ENCODE data around the gene DNAH6. TPM values are rescaled to one million over a fixed set of nuclear protein-coding genes. Genes with fewer than 3 reads are reported as not detected.

Gene DNAH6
- total and polyA plus RNA-seq, 2 of the 13 experiments (the other 11 are each of a cell fraction or from before 2014, with no cell fraction given), result 0.01 TPM; not detected in 1

DNA sequence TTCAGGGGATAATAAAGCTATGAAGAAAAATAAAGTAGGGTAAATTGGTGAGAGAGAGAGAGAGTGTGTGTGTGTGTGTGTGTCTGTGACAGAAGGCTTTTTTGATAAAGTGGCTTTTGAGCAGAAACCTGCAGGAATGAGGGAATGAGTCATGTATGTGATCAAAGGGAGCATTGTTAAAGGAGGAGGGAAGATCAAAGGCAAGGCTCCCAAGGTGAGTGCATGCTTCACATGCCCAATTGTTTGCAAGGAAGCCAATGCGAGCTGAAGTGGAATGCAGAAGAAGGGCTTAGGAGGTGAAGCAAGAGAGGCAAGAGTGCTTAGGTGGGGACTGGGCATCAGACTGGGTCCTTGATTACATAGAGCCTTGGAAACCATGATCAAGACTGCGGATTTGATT, 96.8 kb downstream of the DNAH6 start (continued):
- TF ChIP-seq, protein P1, sequence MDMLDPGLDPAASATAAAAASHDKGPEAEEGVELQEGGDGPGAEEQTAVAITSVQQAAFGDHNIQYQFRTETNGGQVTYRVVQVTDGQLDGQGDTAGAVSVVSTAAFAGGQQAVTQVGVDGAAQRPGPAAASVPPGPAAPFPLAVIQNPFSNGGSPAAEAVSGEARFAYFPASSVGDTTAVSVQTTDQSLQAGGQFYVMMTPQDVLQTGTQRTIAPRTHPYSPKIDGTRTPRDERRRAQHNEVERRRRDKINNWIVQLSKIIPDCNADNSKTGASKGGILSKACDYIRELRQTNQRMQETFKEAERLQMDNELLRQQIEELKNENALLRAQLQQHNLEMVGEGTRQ (IDR thresholded peaks at IDR 0.05; ENCODE audit: low read depth, low read length), result no peak
- TF ChIP-seq, protein P1 (CRISPR knock-in tag; IDR thresholded peaks at IDR 0.05; ENCODE audit: borderline replicate concordance), result no peak
- TF ChIP-seq NFE2 (CRISPR knock-in tag; IDR thresholded peaks at IDR 0.05), result no peak
- TF ChIP-seq, protein P2, sequence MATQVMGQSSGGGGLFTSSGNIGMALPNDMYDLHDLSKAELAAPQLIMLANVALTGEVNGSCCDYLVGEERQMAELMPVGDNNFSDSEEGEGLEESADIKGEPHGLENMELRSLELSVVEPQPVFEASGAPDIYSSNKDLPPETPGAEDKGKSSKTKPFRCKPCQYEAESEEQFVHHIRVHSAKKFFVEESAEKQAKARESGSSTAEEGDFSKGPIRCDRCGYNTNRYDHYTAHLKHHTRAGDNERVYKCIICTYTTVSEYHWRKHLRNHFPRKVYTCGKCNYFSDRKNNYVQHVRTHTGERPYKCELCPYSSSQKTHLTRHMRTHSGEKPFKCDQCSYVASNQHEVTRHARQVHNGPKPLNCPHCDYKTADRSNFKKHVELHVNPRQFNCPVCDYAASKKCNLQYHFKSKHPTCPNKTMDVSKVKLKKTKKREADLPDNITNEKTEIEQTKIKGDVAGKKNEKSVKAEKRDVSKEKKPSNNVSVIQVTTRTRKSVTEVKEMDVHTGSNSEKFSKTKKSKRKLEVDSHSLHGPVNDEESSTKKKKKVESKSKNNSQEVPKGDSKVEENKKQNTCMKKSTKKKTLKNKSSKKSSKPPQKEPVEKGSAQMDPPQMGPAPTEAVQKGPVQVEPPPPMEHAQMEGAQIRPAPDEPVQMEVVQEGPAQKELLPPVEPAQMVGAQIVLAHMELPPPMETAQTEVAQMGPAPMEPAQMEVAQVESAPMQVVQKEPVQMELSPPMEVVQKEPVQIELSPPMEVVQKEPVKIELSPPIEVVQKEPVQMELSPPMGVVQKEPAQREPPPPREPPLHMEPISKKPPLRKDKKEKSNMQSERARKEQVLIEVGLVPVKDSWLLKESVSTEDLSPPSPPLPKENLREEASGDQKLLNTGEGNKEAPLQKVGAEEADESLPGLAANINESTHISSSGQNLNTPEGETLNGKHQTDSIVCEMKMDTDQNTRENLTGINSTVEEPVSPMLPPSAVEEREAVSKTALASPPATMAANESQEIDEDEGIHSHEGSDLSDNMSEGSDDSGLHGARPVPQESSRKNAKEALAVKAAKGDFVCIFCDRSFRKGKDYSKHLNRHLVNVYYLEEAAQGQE (IDR thresholded peaks at IDR 0.05; ENCODE audit: borderline replicate concordance in 1 of 2, low read depth in 1 of 2, low read length in 2 of 2), result no peak
- no peak for TF ChIP-seq ZNF670 (CRISPR knock-in tag; IDR thresholded peaks at IDR 0.05; ENCODE audit: borderline replicate concordance)
- no peak for TF ChIP-seq ZNF253 (CRISPR knock-in tag; IDR thresholded peaks at IDR 0.05; ENCODE audit: borderline replicate concordance)
- TF ChIP-seq, protein P3, sequence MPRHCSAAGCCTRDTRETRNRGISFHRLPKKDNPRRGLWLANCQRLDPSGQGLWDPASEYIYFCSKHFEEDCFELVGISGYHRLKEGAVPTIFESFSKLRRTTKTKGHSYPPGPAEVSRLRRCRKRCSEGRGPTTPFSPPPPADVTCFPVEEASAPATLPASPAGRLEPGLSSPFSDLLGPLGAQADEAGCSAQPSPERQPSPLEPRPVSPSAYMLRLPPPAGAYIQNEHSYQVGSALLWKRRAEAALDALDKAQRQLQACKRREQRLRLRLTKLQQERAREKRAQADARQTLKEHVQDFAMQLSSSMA (CRISPR knock-in tag; IDR thresholded peaks at IDR 0.05), result no peak
- TF ChIP-seq ZNF138 (CRISPR knock-in tag; IDR thresholded peaks at IDR 0.05; ENCODE audit: low read depth), result no peak
- no peak for TF ChIP-seq HNRNPK (IDR thresholded peaks at IDR 0.05; ENCODE audit: low read depth, low read length, poor library complexity, severe bottlenecking)
- peak; percentile 28 to 81; a peak in 1 of 4 replicates for TF ChIP-seq EP300 (IDR thresholded peaks at IDR 0.05; ENCODE audit: low read depth in 2 of 2, low read length in 2 of 2)
- TF ChIP-seq EP300 (CRISPR knock-in tag; IDR thresholded peaks at IDR 0.05; ENCODE audit: borderline replicate concordance), result peak; percentile 91
- TF ChIP-seq DR1 (CRISPR knock-in tag; IDR thresholded peaks at IDR 0.05), result no peak
- TF ChIP-seq, protein P4, sequence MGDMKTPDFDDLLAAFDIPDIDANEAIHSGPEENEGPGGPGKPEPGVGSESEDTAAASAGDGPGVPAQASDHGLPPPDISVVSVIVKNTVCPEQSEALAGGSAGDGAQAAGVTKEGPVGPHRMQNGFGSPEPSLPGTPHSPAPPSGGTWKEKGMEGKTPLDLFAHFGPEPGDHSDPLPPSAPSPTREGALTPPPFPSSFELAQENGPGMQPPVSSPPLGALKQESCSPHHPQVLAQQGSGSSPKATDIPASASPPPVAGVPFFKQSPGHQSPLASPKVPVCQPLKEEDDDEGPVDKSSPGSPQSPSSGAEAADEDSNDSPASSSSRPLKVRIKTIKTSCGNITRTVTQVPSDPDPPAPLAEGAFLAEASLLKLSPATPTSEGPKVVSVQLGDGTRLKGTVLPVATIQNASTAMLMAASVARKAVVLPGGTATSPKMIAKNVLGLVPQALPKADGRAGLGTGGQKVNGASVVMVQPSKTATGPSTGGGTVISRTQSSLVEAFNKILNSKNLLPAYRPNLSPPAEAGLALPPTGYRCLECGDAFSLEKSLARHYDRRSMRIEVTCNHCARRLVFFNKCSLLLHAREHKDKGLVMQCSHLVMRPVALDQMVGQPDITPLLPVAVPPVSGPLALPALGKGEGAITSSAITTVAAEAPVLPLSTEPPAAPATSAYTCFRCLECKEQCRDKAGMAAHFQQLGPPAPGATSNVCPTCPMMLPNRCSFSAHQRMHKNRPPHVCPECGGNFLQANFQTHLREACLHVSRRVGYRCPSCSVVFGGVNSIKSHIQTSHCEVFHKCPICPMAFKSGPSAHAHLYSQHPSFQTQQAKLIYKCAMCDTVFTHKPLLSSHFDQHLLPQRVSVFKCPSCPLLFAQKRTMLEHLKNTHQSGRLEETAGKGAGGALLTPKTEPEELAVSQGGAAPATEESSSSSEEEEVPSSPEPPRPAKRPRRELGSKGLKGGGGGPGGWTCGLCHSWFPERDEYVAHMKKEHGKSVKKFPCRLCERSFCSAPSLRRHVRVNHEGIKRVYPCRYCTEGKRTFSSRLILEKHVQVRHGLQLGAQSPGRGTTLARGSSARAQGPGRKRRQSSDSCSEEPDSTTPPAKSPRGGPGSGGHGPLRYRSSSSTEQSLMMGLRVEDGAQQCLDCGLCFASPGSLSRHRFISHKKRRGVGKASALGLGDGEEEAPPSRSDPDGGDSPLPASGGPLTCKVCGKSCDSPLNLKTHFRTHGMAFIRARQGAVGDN (CRISPR knock-in tag; IDR thresholded peaks at IDR 0.05), result no peak
- no peak for TF ChIP-seq HDAC6 (IDR thresholded peaks at IDR 0.05; ENCODE audit: low read depth, low read length)
- peak; percentile 93 for TF ChIP-seq JUND (CRISPR knock-in tag; IDR thresholded peaks at IDR 0.05)
- TF ChIP-seq TCF7L2 (IDR thresholded peaks at IDR 0.05; ENCODE audit: low read depth, low read length), result peak; percentile 82
- no peak for TF ChIP-seq TOE1 (CRISPR knock-in tag; IDR thresholded peaks at IDR 0.05)
- no peak for TF ChIP-seq ZFP1 (CRISPR knock-in tag; IDR thresholded peaks at IDR 0.05)
- no peak for TF ChIP-seq ZSCAN31 (CRISPR knock-in tag; IDR thresholded peaks at IDR 0.05; ENCODE audit: low read depth)
- TF ChIP-seq, protein P5, sequence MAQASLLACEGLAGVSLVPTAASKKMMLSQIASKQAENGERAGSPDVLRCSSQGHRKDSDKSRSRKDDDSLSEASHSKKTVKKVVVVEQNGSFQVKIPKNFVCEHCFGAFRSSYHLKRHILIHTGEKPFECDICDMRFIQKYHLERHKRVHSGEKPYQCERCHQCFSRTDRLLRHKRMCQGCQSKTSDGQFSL (CRISPR knock-in tag; IDR thresholded peaks at IDR 0.05), result no peak
